NCI-H345 (cell line): ENCODE measurements around the gene USP24.
"Not testable (repeated sequence)": the region's sequence is repeated elsewhere in the genome, so short reads cannot be mapped to it uniquely, and the experiment has no call there.

Experiments
- DNase-seq: peaks from one replicate; lab custom pipeline; 2025; lab: John Stamatoyannopoulos, UW

Gene USP24

DNA sequence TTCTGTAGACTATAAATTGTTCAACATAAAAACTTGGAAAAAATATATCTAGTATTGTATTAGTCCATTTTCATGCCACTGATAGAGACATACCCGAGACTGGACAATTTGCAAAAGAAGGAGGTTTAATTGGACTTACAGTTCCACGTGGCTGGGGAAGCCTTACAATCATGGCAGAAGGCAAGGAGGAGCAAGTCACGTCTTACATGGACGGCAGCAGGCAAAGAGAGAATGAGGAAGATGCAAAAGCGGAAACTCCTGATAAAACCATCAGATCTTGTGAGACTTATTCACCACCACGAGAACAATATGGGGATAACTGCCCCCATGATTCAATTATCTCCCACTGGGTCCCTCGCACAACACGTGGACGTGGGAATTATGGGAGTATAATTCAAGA, 15.4 kb downstream of the USP24 start:
- DNase-seq: not testable (repeated sequence)

DNA sequence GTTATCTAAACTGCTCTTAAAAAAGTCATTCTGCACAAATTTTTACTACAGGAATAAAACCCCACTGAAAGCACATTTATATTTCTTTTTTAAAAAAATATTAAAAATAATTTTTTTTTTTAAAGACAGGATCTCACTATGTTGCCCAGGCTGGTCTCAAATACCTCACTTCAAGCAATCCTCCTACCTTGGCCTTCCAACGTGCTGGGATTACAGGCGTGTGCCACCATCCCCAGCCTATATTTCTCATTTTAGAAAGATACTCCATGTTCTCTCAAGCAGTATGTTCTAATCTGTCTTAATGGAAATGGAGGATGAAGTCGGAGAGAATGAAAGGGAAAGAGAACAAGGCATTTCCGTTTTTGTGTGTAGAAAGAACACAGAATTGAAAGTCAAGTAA, 17.1 kb downstream of the USP24 start:
- no peak for DNase-seq

DNA sequence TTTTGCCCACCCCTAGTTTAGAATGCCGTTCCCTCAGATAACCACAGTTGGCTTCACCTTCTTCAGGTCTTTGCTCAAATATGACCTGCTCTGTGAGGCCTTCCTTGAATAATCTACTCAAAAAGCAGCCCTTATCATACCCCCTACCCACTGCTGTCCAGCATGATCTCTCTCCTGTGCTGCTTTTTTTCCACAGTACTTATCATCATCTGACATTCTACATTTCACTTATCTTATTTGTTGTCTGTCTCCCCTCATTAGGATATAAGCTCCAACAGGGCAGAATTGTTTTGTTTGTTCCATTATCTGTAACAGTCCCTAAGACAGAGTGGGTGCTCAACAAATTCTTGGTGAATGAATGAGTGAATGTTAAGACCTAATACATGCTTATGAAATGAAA, 18.1 kb downstream of the USP24 start:
- no peak for DNase-seq

DNA sequence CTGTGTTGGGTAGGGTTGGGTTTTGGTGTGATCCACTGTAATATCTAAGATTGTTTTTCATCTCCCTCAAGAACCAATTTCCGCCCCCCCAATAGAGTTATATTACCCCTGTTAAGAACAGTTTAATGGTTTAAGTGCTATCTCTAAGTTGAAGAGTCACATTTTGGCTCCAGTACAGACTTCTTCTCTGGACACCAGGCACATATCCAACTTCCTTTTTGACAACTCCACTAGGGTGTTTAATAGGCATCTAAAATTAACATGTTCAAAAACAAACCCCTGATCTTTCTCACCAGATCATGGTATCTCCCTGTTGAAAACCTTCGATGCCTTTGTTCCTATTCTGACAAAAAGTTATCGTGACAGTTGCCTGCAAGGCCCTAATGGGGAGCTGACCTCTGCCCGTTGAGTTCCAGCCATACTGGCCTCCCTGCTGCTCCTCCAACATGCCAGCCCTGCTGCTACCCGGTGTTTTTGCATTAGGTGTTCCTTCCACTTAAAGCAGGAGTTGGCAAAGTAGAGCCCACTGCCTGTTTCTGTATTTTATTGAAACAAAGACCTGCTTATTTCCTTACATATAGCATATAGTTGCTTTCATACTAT, 18.6 kb downstream of the USP24 start:
- no peak for DNase-seq

DNA sequence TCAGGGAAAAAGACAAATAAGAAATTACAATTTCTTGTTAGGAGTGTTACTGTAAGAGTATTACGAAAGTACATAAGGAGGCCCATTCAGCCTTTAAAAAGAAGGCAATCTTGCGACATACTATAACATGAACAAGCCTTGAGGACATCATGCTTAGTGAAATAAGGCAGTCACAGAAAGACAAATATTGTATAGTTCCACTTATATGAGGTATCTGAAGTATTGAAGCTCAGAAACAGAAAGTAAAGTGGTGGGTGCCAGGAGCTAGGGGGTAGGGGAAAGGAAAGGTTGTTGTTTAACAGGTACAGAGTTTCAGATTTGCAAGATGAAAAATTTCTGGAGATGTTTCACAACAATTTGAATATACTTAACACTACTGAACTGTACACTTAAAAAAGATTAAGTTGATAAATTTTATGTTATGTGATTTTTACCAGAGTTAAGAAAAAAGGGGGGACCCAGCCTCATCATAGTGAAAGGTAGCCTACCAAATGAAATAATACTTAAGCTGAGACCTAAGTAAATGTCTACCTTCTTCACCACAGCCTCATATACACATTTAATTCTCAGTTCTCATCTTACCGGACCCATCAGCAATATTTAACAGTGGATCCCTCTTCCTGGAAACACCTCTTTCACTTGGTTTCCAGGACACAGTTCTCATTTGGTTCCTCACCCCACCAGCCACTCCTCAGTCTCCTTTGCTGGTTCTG, 19.5 kb downstream of the USP24 start:
- no peak for DNase-seq

- no peak for DNase-seq
These were observed 20.3 kb downstream of the USP24 start for GRCh38 chr1:55194851-55195250.

DNA sequence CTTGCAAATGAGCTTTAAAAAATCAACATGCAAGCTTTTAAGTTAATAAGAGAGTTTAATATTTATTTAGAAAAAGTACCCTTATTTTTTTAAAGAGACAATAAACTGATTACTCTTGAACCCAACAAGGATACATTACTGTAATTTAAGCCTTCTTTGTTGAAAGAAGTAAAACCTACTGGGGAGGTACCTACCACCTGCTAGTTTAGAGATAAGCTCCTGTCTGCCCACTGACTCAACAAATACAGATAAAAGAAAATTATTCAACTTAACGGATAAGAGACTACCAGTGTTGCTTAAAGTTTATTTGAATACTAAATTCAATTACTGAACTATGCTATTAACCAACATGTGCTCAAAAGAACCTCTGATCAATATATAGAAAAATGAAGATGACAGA, 23.1 kb downstream of the USP24 start:
- no peak for DNase-seq

DNA sequence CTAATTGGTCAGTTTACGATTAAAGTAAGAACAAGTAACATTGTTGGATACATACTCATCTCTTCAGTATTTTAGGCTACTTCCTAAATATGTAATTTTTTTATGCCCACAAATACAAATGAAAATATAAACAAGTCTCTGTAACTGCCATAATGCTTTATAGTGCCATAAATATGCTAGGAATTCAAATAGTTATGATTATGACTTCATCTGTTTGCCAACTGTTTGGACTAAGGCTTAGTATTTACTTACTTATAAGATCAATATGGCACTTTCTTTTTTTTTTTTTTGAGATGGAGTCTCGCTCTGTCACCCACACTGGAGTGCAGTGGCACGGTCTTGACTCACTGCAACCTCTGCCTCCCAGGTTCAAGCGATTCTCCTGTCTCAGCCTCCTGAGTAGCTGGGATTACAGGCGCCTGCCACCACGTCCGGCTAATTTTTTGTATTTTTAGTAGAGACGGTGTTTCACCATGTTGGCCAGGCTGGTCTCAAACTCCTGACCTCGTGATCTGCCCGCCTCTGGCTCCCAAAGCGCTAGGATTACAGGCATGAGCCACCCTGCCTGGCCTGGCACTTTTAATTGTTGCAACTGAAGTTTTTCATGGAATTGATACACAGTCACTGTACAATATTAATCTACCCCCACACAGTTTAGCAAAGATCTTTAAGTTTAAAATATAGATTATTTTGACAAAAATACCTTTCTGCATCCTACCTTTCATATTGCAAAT, 23.8 kb downstream of the USP24 start:
- DNase-seq: not testable (repeated sequence)

DNA sequence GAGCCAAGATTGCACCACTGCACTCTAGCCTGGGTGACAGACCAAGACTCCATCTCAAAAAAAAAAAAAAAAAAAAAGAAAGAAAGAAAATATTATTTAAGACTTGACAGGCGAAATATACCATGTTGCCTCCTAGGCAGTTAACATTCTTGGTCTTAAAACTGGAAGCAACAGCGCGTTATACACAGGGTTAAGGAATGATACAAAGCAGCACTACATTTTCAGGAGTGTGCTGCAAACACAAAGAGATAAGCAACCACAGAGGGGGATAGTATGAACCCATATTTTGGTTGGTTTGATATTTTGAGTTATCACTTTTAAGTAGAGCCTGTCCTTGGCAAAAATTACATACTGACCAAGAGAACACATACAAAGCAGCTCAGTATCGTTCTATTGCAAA, 25.1 kb downstream of the USP24 start:
- no peak for DNase-seq

GRCh38 chr1:55188909-55189308, 26.3 kb downstream of the USP24 start:
- no peak for DNase-seq

DNA sequence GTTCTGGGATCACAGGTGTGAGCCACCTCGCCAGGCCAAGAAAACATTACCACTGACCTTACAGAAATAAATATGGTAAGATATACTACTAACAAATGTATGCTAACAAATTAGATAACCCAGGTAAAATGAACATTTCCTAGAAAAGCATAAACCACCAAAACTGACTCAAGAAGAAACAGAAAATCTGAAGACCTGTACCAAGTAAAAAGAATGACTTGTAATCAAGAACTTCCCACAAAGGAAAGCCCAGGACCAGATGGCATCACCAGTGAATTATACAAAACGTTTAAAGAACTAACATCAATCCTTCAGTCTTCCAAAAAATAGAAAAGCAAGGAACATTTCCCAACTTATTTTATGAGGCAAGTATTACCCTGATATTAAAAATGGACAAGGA, 29.3 kb downstream of the USP24 start:
- DNase-seq: no peak

- no peak for DNase-seq
These were observed 30.3 kb downstream of the USP24 start for GRCh38 chr1:55184859-55185258.

- DNase-seq: no peak
These were observed 33.5 kb downstream of the USP24 start for GRCh38 chr1:55181666-55182065.

DNA sequence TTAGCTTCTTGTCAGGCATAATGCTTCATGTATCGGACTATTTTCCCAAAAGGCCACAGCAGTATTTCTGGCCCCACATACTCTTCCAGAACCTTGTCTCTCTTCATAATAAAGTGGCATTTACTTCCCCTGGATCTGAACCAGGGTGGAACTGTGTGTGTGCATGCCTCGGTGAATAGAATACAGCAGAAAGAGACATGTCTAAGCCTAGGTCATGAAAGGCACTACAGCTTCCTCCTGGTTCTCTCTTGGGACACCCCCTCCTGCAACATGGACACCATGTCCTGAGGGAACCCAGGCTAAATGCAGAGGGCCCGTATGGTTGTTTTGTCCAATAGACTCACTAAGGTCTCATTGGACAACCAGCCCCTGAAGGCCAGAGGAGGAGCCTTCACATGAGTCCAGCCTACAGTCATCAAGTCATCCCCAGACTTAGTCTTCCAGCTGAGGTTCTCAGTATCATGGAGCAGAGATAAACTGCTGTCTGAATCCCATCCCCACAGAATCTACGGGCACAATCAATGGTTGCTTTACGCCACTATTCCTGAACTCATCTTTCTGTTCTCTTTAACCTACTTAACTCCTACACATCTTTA, 35.0 kb downstream of the USP24 start:
- no peak for DNase-seq

- no peak for DNase-seq
These were observed 35.9 kb downstream of the USP24 start for GRCh38 chr1:55179177-55179835.

DNA sequence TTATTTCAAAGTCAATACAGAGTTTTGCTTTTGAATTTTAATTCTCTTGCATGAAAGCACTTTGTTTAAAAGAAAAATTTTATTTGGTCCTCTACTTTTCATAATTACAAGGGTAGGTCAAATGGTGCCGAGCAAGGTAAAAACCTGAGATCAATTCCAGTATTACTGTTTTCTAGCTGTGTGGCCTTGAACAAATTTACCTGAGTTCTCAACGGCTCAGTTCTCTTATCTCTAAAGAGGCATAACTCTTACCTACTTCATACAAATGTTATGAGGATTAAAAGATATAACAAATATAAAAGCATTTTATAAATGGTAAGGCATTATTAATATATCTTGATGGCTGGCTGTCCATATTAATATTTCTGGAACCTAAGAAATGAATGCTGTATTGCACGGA, 42.5 kb downstream of the USP24 start:
- DNase-seq: no peak

GRCh38 chr1:55172272-55172671, 42.9 kb downstream of the USP24 start:
- DNase-seq: no peak

DNA sequence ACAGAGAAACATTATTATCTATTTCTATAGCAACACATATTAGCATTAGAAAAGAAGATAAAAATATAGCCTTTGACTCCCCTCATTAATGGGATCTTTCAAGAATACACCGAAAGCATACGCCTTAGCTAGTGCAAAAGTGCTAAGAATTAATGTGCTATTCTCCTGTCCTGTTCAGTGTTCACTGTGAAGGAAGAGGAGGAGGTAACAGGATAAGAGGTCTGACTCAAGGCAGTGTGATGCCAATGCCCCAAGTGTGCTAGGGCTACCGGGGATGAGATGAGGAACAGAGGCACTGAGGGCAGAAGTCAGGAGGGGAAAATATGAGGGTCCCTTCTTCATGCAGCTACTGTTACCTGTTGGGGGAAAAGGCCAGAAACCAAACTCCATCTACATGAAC, 43.5 kb downstream of the USP24 start:
- DNase-seq: no peak

DNA sequence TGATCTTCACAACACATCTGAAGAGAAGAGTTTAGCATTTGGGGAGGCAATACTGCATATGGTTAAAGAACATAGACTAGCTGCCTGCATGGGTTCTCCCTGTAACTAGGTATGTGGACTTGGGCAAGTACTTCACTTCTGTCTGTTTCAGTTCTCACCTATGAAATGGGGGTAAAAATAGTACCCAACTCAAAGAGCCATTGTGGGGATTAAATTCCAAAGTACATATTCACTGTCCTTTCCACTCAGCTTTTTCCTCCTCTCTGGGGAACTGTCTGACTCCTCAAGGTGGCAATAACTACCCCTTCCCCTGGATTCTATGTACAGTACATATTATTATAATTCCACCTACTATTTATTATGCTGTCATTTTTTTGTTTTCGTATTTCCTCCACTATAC, 44.7 kb downstream of the USP24 start:
- DNase-seq: no peak

- no peak for DNase-seq
These were observed 46.0 kb downstream of the USP24 start for GRCh38 chr1:55169126-55169525.

- no peak for DNase-seq
These were observed 46.8 kb downstream of the USP24 start for GRCh38 chr1:55168353-55168752.

DNA sequence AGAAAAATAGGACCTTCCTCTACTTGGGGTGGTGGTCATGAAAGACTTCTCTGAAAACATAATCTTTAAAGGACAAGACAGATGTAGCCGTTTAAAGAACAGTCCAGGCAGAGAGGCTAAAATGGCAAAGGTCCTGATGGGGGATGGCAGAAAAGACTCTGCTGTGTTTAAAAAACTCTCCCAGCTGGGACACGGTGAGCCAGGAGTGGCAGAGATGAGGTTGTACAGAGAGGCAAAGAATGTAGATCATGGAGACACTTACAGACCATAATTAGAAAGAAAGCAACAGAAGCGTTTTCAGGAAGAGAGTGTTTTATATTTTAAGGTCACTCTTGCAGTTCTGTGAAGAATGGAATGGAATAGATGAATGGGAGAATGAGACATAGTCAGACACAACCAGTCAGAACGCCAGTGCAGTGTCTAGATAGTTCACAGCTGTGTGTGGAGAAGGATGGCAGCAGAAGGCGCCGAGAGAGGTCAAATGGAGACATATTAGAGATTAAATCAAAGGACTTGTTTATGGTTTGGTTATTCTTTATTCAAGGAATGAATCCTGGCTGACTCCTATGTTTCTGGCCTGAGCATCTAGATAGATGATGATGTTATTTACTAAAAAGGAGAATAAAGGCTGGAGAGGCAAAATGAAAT, 47.8 kb downstream of the USP24 start:
- DNase-seq: no peak
